PFSK-1 (cell line): ENCODE measurements around the gene WNK2.
A peak's percentile ranks its signal among the peaks of the same experiment; 100 is the strongest.

Experiments used
- FOXP2 ChIP-seq: optimal IDR thresholded peaks from 2 replicates; pipeline ENCODE3; 2011; ENCODE audit warnings: borderline replicate concordance, control low read depth, inconsistent platforms; ENCODE audit not compliant: insufficient read depth; ENCODE audit errors: extremely low read length, extremely low read depth
- POLR2AphosphoS5 ChIP-seq: IDR thresholded peaks from 2 replicates; pipeline ENCODE4 v1.6.1; 2012; ENCODE audit warnings: low read depth, mild to moderate bottlenecking, control low read depth, low read length, moderate library complexity
- SIN3A ChIP-seq: IDR thresholded peaks from 2 replicates; pipeline ENCODE4 v1.6.1; 2012; ENCODE audit warnings: mild to moderate bottlenecking, low read length, moderate library complexity, borderline replicate concordance; ENCODE audit not compliant: insufficient read depth
- TAF1 ChIP-seq: IDR thresholded peaks from 2 replicates; pipeline ENCODE4 v1.6.1; 2012; ENCODE audit warnings: low read length, control low read depth, borderline replicate concordance; ENCODE audit not compliant: insufficient read depth
- TF ChIP-seq, protein P1 (sequence below), 2 experiments: IDR thresholded peaks; 2 replicates each; pipeline versions ENCODE4 v1.6.1 to v1.8.0; 2011 to 2012; ENCODE audit warnings: low read depth in 2 of 2, low read length in 2 of 2, control low read depth in 1 of 2, inconsistent platforms in 1 of 2, mild to moderate bottlenecking in 1 of 2, moderate library complexity in 1 of 2; ENCODE audit not compliant: insufficient read depth in 1 of 2

WNK2 gene

GRCh38 chr9:93210324-93210973 lies 26.5 kb downstream of the WNK2 start:
- TF ChIP-seq POLR2AphosphoS5 = 0 out of 2 replicates have a peak, but pooled peaks have one; percentile 22
- TF ChIP-seq, protein P1, sequence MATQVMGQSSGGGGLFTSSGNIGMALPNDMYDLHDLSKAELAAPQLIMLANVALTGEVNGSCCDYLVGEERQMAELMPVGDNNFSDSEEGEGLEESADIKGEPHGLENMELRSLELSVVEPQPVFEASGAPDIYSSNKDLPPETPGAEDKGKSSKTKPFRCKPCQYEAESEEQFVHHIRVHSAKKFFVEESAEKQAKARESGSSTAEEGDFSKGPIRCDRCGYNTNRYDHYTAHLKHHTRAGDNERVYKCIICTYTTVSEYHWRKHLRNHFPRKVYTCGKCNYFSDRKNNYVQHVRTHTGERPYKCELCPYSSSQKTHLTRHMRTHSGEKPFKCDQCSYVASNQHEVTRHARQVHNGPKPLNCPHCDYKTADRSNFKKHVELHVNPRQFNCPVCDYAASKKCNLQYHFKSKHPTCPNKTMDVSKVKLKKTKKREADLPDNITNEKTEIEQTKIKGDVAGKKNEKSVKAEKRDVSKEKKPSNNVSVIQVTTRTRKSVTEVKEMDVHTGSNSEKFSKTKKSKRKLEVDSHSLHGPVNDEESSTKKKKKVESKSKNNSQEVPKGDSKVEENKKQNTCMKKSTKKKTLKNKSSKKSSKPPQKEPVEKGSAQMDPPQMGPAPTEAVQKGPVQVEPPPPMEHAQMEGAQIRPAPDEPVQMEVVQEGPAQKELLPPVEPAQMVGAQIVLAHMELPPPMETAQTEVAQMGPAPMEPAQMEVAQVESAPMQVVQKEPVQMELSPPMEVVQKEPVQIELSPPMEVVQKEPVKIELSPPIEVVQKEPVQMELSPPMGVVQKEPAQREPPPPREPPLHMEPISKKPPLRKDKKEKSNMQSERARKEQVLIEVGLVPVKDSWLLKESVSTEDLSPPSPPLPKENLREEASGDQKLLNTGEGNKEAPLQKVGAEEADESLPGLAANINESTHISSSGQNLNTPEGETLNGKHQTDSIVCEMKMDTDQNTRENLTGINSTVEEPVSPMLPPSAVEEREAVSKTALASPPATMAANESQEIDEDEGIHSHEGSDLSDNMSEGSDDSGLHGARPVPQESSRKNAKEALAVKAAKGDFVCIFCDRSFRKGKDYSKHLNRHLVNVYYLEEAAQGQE (IDR thresholded peaks at IDR 0.05; ENCODE audit: insufficient read depth in 1 of 2, low read depth in 2 of 2, low read length in 2 of 2) = no peak

- TF ChIP-seq TAF1 = no peak
- TF ChIP-seq, protein P1 (IDR thresholded peaks at IDR 0.05; ENCODE audit: insufficient read depth in 1 of 2, low read depth in 2 of 2, low read length in 2 of 2) = no peak
- TF ChIP-seq SIN3A = no peak
- TF ChIP-seq POLR2AphosphoS5 = no peak
- TF ChIP-seq FOXP2 = no peak
Measured at GRCh38 chr9:93210974-93211653, 27.2 kb downstream of the WNK2 start.

DNA sequence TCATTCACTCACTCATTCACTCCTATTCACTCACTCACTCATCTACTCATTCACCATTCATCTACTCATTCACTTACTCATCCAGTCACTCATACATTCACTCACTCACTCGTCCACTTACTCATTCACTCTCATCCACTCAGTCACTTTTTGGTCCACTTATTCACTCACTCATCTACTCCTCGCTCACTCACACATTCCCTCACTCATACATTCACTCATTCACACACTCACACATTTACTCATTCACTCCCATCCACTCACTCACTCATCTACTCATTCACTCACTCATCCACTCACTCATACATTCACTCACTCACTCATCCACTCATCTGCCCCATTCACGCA lies 27.7 kb downstream of the WNK2 start:
- TF ChIP-seq FOXP2 (no peak), POLR2AphosphoS5 (no peak), SIN3A (no peak), TAF1 (no peak)
- TF ChIP-seq, protein P1 (IDR thresholded peaks at IDR 0.05; ENCODE audit: insufficient read depth in 1 of 2, low read depth in 2 of 2, low read length in 2 of 2) = no peak

GRCh38 chr9:93212409-93212808 lies 28.5 kb downstream of the WNK2 start:
- no peak for TF ChIP-seq FOXP2
- TF ChIP-seq, protein P1 (IDR thresholded peaks at IDR 0.05; ENCODE audit: insufficient read depth in 1 of 2, low read depth in 2 of 2, low read length in 2 of 2) = no peak
- no peak for TF ChIP-seq POLR2AphosphoS5
- TF ChIP-seq SIN3A = no peak

DNA sequence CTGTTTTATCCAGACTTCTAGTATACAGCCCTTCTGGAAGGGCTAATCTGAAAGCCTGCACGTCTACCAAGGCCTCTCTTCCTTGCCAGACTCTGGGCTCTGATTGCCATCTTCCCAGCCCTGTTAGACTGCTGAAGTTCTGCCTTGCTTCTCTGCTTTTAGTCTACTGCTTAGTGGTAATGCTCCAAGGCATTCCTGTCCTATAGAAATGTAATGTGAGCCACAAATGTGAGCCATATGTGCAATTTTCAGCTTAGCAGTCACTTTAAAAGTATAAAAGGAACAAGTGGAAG lies 32.1 kb downstream of the WNK2 start:
- TF ChIP-seq SIN3A (no peak), TAF1 (no peak), POLR2AphosphoS5 (no peak), FOXP2 (no peak)
- TF ChIP-seq, protein P1 (IDR thresholded peaks at IDR 0.05; ENCODE audit: insufficient read depth in 1 of 2, low read depth in 2 of 2, low read length in 2 of 2) = no peak
